ENCODE data around the gene MYO15B.
A peak's percentile ranks its signal among the peaks of the same experiment; 100 is the strongest.

MYO15B gene

DNA sequence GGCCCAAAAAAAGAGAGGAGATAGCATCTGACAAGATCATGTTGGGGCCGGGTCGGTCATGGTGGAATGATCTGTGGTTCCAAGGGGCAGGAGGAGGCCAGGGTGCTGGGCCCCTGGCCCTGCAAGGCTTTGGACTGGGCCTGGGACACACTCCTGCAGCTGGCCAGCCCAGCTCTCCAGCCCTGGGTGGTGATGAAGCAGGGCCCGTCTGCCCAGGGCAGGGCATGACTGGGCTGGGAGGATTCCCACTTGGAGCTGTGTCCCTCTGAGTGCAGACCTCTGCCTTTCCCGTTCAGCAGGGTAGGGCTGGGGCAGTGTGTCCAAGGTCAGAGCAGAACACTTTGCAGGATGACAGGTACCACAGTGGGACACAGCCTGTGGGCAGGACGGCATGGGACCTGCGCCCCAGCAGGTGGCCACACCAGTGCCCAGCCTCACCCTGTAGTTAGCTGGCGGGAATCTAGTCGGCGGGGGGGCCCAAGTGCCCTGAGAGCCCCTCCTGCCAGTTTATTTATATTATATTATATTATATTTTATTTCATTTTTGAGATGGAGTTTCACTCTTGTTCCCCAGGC is 27.6 kb upstream of the MYO15B start:
- no peak for DNase-seq

DNA sequence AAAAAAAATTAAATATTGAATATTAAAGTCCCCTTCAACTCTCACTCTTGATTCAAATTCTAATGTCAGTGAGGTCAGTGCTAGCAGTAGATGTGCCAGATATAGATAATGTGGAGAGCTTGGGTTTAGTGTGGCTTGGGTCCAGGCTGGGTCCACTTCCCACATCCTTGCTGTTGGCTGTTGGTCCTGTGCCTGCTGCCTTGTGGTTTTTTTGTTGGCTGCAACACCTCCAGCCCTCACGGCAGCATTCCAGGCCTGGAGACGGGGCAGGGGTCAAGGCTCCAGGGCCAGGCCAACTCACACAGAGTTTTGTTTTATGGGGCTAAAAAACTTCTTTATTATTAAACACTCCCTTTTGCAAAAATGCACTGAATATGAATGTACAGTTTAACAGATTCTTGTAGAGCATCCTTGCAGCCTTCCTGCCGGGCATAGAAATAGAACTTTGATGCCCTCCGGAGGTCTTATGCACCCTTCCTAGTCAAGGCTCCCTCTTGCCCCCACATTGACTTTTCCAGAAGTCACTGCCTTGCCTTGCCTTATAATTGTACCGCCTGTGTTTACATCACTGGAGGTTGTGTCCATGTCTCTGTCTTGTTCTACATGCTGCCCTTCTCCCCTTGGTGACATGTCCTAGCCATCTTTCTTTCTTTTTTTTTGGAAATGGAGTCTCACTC is 25.5 kb upstream of the MYO15B start:
- DNase-seq = no peak

DNA sequence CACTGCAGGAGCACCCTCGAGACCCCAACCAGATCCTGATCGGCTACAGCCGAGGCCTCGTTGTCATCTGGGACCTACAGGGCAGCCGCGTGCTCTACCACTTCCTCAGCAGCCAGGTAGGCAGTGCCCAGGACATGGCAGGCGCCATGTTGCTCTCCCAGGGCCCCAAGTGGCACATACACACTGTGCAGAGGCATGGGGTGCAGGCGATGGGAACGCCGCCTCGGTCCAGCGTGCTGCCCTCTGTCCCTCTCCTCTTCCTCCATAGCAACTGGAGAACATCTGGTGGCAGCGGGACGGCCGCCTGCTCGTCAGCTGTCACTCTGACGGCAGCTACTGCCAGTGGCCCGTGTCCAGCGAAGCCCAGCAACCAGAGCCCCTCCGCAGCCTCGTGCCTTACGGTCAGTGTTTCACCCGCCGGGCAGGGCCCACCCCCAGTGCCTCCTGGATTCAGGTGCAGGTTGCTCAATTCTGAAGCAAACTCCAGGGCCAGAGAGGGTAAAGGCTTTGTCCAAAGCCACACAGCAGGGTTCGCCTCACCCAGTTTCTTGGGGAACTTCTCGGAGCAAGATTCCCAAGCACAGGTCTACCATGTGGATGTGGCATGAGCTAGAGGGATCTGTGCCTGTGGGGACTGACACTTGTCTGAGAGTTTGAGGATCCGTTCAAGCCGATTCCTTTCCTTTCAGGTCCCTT is 24.4 kb upstream of the MYO15B start:
- DNase-seq = no peak

DNA sequence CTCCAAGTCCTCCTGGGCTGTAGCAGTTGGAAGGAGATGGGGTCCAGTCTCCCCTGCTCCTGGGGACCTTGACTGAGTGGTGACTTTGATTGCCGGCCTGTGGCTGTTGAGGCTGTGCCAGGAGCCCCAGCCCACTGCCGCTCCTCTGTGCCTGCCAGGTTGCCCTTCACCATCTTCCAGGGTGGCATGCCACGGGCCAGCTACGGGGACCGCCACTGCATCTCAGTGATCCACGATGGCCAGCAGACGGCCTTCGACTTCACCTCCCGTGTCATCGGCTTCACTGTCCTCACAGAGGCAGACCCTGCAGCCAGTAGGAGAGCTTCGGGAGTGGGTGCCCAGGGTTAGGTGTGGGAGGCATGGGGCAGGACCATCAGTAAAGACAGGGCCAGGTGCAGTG is 23.4 kb upstream of the MYO15B start:
- no peak for DNase-seq

DNA sequence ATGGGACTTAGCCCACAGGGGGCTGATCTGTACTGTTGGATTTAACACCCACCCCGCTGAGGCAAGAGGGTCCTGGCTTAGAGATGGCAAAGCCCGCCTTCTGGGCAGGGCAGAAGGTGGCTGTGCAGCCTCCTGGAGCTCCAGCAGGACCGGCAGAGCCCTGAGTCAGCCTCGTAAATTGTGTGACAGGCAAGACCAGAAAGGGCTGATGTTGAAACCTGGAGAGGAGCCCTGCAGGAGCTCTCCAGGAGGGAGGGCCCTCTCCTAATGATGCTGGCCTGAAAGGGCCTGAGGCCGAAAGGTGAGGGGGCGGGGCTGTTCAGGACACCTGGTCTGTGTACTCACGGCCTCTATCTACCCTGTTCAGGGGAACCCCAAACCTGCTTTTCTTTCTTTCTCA is 22.5 kb upstream of the MYO15B start:
- DNase-seq = no peak

DNA sequence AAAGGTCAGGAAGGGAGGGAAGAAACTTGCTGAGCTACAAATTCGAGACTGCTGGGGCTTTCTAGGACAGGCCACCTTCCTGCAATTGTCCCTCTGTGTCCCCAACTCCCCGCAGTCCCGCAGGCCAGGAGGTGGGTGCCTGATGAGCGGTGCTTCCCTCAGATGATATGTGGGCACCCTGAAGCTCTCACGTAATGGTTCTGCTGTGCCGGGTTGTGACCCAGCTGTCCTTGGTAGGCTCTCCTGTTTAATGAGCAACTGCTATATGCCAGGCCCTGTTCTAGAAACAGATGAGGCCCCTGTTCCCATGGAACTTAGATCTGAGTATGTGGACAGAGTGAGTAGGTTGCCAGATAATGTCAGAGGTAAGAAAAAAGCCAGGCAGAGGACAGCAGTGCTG is 22.0 kb upstream of the MYO15B start:
- DNase-seq = no peak

DNA sequence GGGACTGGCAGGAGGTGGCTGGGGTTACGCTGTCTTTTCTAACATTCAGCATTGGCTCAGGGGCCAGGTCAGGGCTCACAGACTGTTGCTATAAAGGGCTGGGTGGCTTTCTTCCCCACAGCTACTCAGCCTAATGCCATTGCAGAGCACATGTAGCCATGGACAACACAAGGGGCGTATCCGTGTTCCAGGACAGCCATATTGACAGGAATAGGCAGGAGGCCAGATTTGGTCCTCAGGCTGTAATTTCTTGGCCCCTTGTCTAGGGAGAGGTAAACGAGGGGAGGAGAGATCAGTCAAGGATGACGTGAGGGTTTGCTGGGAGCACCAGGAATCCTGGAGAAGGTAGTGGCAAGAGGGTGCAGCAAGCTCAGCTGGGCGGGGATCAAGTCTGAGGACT is 21.2 kb upstream of the MYO15B start:
- DNase-seq = no peak

DNA sequence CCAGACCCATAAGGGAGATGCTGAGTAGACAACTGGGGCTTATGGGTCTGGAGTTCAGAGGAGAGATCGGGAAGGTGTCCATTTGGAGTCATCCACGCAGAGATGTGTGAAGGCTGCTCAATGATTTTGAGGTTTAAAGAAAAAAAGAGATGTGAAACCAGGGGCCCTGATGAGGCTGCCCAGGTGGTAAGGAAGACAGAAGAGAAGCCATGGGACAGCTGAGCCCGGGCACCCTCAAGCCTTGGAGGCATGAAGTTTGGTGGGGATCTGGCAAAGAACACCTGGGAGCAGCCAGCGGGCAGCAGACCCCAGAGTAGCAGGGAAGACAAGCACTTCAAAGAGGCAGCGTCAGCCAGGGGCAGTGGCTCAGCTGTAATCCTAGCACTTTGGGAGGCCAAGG is 20.8 kb upstream of the MYO15B start:
- no peak for DNase-seq

DNA sequence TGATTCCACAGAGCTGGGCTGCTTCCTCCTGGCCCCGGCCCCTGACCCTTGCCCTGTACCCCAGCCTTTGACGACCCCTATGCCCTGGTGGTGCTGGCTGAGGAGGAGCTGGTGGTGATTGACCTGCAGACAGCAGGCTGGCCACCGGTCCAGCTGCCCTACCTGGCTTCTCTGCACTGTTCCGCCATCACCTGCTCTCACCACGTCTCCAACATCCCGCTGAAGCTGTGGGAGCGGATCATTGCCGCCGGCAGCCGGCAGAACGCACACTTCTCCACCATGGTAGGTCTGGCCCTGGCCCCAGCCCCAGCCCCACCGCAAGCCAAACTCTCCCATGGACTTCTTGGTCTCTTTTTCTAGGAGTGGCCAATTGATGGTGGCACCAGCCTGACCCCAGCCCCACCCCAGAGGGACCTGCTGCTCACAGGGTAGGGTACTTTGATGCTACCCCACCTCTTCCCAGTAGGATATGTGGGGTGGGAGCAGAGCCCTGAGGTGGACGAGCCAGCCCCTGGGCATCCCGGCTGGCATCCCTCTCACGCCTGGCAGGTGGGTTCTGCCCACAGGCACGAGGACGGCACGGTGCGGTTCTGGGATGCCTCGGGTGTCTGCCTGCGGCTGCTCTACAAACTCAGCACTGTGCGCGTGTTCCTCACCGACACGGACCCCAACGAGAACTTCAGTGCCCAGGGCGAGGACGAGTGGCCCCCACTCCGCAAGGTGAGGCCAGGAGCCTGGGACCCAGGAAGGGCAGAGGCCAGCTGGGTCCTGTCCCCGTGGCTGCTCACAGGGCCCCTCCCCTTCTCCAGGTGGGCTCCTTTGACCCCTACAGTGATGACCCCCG is 19.0 kb upstream of the MYO15B start:
- no peak for DNase-seq

DNA sequence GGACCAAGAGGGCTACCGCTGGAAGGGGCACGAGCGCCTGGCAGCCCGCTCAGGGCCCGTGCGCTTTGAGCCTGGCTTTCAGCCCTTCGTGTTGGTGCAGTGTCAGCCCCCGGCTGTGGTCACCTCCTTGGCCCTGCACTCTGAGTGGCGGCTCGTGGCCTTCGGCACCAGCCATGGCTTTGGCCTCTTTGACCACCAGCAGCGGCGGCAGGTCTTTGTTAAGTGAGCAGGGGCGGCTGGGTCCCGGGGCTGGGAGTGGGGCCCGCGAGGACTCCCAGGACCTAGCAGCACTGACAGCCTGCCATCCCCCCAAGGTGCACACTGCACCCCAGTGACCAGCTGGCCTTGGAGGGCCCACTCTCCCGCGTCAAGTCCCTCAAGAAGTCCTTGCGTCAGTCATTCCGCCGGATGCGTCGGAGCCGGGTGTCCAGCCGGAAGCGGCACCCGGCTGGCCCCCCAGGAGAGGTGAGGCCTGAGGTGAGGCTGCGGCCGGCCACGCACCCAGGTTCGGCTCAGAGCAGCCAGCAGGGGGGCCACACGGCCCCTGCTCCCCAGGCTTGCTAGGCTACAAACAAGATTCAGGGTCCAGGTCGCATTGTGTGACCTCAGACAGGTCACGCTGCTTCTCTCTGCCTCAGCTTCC is 17.4 kb upstream of the MYO15B start:
- DNase-seq = no peak

DNA sequence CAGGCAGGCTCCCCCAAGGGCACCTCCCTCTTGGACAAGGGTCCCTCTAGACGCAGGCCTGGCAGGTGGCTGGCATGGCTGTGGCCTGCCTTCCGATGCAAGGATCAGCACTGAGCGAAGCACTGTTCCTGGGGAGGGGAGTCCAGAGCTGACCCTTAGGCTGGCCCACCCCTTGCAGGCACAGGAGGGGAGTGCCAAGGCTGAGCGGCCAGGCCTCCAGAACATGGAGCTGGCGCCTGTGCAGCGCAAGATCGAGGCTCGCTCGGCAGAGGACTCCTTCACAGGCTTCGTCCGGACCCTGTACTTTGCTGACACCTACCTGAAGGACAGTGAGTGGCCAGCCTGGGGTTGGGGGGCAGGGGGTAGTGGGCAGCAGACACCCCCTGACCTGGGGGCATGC is 16.8 kb upstream of the MYO15B start:
- DNase-seq = no peak

DNA sequence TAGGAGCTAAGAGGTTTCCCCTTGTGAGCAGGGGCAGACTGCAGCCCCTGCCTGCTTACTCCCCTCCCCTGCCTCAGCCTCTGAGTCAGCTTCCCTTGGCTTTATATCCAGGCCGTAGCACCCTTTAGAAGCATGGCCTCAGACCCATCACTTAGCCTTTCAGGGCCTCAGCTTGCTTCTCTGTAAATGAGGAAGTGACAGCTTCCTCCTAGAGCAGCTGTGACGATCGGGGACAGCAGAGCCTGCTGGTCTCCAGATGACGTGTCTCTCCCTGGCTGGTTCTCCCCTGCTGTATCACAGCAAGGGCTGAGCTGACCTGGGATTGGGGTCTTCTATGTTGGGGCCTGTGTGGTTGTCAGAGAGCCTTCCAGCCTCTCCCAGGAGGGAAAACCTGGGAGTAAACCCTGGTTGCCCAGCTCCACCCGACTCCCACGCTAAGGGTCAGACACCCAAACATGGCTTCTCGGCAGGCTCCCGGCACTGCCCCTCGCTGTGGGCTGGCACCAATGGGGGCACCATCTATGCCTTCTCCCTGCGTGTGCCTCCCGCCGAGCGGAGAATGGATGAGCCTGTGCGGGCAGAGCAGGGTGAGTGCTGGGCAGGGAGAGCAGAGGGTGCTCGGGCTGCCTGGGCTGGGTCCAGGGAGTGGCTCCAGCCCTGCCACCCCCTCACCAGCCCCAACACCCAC is 16.3 kb upstream of the MYO15B start:
- DNase-seq = peak; percentile 37

DNA sequence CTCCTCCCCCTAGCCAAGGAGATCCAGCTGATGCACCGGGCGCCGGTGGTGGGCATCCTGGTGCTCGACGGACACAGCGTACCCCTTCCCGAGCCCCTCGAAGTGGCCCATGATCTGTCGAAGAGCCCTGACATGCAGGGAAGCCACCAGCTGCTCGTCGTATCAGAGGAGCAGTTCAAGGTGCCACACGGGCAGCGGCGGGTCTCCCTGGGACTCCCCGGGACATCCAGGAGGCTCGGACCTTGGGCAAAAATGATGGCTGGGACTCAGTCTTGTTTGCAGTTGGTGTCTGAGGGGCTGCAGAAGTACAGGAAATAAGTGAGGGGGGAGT is 15.8 kb upstream of the MYO15B start:
- DNase-seq = no peak

DNA sequence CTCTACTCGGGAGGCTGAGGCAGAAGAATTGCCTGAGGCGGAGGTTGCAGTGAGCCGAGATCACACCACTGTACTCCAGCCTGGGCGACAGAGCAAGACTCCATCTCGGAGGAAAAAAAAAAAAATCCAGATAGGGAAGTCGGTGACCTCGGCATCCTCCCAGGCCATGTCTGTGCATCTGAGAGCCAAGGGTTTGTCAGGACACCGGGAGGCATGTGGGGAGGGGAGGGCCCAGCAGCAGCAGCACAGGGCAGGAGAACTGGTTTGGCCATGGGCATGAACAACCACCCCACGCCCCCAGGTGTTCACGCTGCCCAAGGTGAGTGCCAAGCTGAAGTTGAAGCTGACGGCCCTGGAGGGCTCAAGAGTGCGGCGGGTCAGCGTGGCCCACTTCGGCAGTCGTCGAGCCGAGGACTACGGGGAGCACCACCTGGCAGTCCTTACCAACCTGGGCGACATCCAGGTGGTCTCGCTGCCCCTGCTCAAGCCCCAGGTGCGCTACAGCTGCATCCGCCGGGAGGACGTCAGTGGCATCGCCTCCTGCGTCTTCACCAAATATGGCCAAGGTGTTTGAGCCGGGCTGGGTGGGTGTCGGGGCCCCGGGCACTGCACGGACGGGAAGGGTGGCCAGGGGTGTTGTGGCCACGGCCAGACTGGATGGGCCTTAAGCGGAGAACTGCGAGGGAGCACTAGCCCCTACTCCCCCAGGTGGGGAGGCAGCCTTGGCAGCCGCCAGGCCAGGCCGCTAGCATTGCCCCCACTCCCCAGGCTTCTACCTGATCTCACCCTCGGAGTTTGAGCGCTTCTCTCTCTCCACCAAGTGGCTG is 14.7 kb upstream of the MYO15B start:
- DNase-seq = no peak

DNA sequence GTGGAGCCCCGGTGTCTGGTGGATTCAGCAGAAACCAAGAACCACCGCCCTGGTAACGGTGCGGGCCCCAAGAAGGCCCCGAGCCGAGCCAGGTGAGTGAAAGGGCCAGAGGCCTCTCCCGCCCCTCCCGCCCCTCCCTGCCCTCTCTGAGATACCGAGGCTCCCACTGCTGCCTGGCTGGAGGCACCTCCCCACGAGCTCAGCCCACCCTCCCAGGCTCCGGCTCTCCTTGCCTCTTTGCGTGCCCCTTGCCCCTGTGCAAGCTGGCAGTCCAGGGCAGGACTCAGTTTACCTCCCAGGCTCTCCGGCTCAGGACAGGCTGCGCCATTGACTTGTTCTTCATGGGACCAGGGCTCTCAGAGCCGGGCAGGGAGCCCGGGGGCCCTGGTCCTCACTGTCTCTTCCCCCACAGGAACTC is 14.1 kb upstream of the MYO15B start:
- DNase-seq = no peak

DNA sequence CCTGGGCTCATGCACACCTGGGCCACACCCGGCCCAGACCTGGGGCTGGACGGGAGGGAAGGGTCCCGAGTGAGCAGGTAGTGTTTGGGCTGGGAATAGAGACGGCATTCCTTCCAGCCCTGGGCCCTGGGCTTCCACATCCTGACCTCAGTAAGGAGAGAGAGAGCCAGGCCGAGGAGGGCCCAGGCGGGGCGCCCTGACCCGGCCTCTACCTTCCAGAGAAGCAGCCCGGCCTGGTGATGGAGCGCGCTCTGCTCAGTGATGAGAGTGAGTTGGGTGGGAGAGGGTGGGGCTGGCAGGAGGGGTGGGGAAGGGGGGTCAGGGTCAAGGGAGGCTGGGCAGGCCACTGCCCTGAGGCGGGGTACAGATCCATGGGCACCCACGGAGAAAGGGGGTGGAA is 13.6 kb upstream of the MYO15B start:
- DNase-seq = no peak

DNA sequence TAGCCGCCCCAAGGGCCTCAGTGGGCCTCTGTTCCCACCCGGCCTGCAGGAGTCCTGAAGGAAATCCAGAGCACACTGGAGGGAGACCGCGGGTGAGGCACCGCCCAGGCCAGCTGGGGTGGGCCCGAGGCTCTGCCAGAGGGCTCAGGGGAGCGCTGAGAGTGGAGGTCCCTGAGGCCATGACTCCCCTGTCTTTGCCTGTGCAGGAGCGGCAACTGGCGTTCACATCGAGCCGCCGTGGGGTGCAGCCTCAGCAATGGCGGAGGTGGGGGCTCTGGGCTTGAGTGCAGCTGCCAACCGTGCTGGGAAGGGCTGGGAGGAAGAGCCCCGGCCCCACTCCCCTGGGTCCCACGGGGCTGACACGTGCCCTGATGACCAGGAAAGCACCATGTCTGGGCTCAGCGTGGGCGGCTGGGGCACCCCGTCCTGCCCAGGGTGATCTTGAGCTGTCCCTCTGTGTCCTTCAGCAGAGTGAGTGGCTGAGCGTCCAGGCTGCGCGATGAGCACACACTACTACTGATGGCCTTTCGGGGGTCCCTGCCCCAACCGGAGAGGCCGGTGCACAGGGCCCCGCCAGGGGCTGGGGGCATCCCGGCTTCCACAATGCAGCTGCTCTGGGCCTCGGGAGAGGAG is 13.1 kb upstream of the MYO15B start:
- DNase-seq = no peak

DNA sequence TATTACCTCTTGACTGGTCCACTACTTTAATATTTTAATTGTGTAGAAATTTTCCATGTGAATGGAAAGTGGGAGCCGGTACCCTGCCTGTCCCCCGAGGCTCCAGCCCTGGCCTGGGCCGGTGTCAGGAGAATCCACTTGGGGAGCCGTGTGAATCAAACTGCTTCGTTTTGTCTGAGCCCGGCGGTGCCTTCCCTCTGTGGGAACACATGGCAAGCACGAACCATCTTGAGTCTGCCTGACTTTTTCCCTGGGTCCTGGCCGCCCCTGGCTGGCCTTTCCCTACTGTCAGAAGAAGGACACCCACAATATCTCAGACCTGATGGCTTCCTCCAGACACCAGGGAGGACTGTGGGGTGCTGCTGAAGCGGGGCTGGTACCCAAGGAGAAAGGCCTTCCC is 12.4 kb upstream of the MYO15B start:
- DNase-seq = no peak

DNA sequence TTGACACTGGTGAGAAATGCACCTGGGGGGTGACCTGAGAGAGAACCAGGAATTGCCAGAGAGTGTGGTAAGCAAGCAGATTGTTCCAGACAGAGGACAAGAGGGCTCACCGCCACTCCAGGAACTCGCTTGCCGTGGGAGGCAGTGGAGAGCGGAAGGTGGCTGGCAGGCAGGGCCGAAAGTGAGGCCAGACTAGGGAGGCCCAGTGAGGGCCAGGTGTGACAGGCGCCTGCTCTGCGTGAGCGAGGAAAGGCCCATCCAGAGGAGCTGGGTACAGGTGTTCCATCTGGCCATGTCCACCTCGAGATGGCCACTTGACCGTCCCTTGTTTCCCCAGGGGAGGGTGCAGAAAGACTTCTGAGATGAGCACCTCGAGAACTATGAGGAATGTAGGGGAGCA is 11.9 kb upstream of the MYO15B start:
- no peak for DNase-seq

DNA sequence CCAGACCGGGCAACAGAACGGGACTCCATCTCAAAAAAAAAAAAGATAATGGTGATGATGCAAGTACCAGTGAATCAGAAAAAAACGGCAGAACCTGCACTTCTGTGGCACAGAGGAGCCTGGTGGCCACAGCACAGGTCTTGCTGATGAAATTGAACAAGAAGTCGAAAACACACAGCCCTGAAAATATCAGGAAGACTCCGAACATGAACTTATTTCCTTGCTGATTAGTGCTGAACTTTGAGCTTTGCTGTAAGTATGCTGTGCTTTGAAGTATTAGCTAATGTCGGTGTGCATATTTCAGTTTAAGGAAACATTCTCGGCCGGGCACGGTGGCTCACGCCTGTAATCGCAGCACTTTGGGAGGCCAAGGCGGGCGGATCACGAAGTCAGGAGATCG is 10.9 kb upstream of the MYO15B start:
- no peak for DNase-seq

DNA sequence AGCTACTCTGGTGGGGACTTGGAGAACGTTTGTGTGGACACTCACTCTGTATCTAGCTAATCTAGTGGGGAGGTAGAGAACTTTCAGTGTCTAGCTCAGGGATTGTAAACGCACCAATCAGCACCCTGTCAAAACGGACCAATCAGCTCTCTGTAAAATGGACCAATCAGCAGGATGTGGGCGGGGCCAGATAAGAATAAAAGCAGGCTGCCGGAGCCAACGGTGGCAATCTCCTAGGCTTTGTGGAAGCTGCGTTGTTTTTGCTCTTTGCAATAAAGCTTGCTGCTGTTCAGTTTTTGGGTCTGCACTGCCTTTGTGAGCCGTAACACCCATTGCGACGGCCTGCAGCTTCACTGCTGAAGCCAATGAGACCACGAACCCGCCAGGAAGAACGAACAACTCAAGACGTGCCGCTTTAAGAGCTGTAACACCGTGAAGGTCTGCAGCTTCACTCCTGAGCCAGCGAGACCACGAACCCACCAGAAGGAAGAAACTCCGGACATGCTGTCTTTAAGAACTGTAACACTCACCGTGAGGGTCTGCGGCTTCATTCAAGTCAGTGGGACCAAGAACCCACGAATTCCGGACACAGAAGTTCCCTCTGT is 6.4 kb upstream of the MYO15B start:
- peak; percentile 64 for DNase-seq

Data from CD4-positive, alpha-beta T cell treated with Interleukin-12 subunit alpha and Interleukin-12 subunit beta, for 1 hour (primary cell).